Bone marrow (tissue), 2 donors: Measurements from ENCODE around the gene ZNF790.

Source experiments
- DNase-seq, 2 donors: peaks; one replicate each; lab custom pipeline; 2025; lab: John Stamatoyannopoulos, UW

Gene ZNF790

GRCh38 chr19:36772311-36773222, 65.6 kb downstream of the ZNF790 start, which contains the start of gene ZNF850:
ZNF850 (minus strand) TSS chr19:36772807; CDS start chr19:36762606, 10,201 bp downstream.
- DNase-seq = peak; percentile 88 to 93

DNA sequence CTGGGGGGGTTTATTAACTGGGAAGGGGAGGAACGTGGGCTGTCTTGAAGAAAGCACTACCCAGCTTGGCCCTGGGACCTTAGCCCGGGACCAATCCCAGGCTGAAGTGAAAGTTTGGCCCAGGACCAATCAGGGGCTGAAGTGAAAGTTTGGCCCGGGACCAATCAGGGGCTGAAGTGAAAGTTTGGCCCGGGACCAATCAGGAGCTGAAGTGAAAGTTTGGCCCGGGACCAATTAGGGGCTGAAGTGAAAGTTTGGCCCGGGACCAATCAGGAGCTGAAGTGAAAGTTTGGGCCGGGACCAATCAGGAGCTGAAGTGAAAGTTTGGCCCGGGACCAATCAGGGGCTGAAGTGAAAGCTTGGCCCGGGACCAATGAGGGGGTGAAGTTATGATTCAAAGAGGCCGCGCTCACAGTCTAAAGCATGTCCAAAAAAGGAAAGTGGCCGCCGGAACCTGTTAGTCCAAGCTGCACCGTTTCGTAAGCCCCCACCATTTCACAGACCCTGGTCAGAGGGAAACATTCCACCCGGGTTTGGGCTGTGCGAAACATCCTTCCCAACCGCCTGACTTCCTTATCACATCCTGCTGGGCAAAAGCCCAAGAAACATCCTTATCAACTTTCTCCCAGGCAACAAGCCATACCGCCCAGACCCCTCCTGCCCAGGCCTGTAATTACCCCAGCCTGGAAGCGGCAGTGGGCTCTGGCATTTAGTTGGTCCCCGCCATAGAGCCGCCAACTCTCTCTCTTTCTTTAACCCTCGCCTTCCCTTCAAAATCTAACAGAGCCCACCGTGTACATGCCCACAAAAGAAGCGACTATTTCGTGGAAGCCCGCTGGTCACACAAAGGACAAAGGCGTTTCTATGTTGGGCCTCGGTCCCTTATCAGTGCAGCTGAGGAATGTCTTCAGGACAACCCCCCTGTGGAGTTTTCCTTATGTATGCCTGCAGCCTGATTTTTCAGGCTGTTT, 66.6 kb downstream of the ZNF790 start:
- no peak for DNase-seq
